Aorta (tissue), 5 donors: ENCODE results near the gene FFAR3. TPM values are rescaled to one million over a fixed set of nuclear protein-coding genes. Genes with fewer than 3 reads are reported as not detected.

Experiments used
- ATAC-seq: fragments of 200-7000 bp; cut with Tn5 transposase; one replicate; pipeline ENCODE4 v1.9.1; 2022; ENCODE audit warnings: moderate library complexity; ENCODE audit not compliant: low FRiP score
- DNase-seq, 2 donors: peaks; one replicate each; pipeline ENCODE4 v3.0.0-alpha.2; 2020
- H3K27ac ChIP-seq, 2 donors: one replicate each; pipeline ENCODE4 v1.5.1; 2013; ENCODE audit warnings: low read length in 2 of 2, mild to moderate bottlenecking in 2 of 2, moderate library complexity in 2 of 2, control low read depth in 1 of 2, inconsistent platforms in 1 of 2, low read depth in 1 of 2
- H3K27me3 ChIP-seq, 2 donors: one replicate each; pipeline ENCODE4 v1.6.1; 2013; ENCODE audit warnings: control low read depth in 1 of 2, low read length in 1 of 2, mild to moderate bottlenecking in 1 of 2, moderate library complexity in 1 of 2; ENCODE audit not compliant: insufficient read depth in 2 of 2, control insufficient read depth in 1 of 2
- H3K36me3 ChIP-seq, 2 donors: one replicate each; pipeline ENCODE4 v1.6.1; 2013; ENCODE audit warnings: control low read depth in 1 of 2, low read length in 1 of 2, mild to moderate bottlenecking in 1 of 2; ENCODE audit not compliant: insufficient read depth in 2 of 2, control insufficient read depth in 1 of 2
- H3K4me1 ChIP-seq, 2 donors: one replicate each; pipeline ENCODE4 v1.6.1; 2013; ENCODE audit warnings: low read length in 2 of 2, control low read depth in 1 of 2, mild to moderate bottlenecking in 1 of 2, moderate library complexity in 1 of 2; ENCODE audit not compliant: insufficient read depth in 2 of 2, control insufficient read depth in 1 of 2
- H3K4me3 ChIP-seq, 2 donors: one replicate each; pipeline ENCODE4 v1.5.1; 2013; ENCODE audit warnings: low read length in 2 of 2, control low read depth in 1 of 2, mild to moderate bottlenecking in 1 of 2
- H3K9me3 ChIP-seq: one replicate; pipeline ENCODE4 v1.6.1; 2013; ENCODE audit warnings: mild to moderate bottlenecking, low read length; ENCODE audit not compliant: control insufficient read depth
- WGBS, 2 donors: extraction: QIAGEN DNeasy Blood & Tissue Kit; methylation state at CpG; one replicate each; pipeline ENCODE4 v1.1.7; 2013; 5-methylcytosine and 5-hydroxymethylcytosine counted together
- intact Hi-C, 2 donors: fragments of 100-400 bp; cut with DNase I; formaldehyde crosslinking; loops; one replicate each; pipeline versions ENCODE4 v1.14.2 to v1.15.0; 2022
- polyA plus RNA-seq, 2 donors: library from polyadenylated mRNA; stranded (reverse); fragments of 200-250 nt; gene quantifications; one replicate each; pipeline ENCODE4 v1.2.3, GENCODE V29; 2013
- total RNA-seq, 2 donors: library from RNA; stranded (reverse); fragmentation: NEBNext Ultra II Directional; extraction: Animal tissue kit (Norgen Biotek cat#: 25700); gene quantifications; one replicate each; pipeline ENCODE4 v1.2.1, GENCODE V29; 2021
- donor health status: healthy with polysubstance abuse.
- donor health status: Bipolar disorder and iron deficiency.
- donor health status: DM: no; HTN: no; CAD: no.
- donor health status: DM: no; HTN: no; CAD: no.
- donor health status: DM: yes; HTN: yes; CAD: no.

The FFAR3 gene
- total and polyA plus RNA-seq, 4 donors = 0.32 to 0.39 TPM; not detected in 2

- no peaks in the 10 kb centered on the region for H3K36me3 ChIP-seq
- H3K4me3 ChIP-seq = no peak overlapping the region
- no peaks in the 10 kb centered on the region for H3K4me1 ChIP-seq
- WGBS, 2 donors = 67 to 75% methylated on average over 4 of the region's 4 CpGs
- no peaks in the 10 kb centered on the region for H3K27me3 ChIP-seq
- DNase-seq = no peak
- no peak overlapping the region for H3K27ac ChIP-seq
- H3K9me3 ChIP-seq = no peaks in the 10 kb centered on the region
- ATAC-seq = no peak
- intact Hi-C loops = no loop called here
Measured at GRCh38 chr19:35327642-35328041, 30.6 kb upstream of the FFAR3 start.

GRCh38 chr19:35328851-35329285 is 29.4 kb upstream of the FFAR3 start, which contains the start of gene CD22:
CD22 (plus strand) TSS chr19:35329187; CDS start chr19:35332041, 2,854 bp downstream.
- no peak for DNase-seq
- no peaks in the 10 kb centered on the region for H3K9me3 ChIP-seq
- no peak within 1 kb of the TSS for H3K4me3 ChIP-seq
- 75 to 76% methylated on average over 12 of the region's 12 CpGs for WGBS, 2 donors
- H3K27me3 ChIP-seq = no peaks in the 10 kb centered on the region
- ATAC-seq = no peak
- H3K36me3 ChIP-seq = no peaks in the 10 kb centered on the region
- H3K4me1 ChIP-seq = no peaks in the 10 kb centered on the region
- intact Hi-C loops = no loop called here
- no peak within 1 kb of the TSS for H3K27ac ChIP-seq

- DNase-seq (no peak), ATAC-seq (no peak)
- H3K27me3 ChIP-seq = no peaks in the 10 kb centered on the region
- H3K4me1 ChIP-seq = no peaks in the 10 kb centered on the region
- H3K4me3 ChIP-seq = no peak overlapping the region
- intact Hi-C loops = no loop called here
- no peaks in the 10 kb centered on the region for H3K36me3 ChIP-seq
- no peaks in the 10 kb centered on the region for H3K9me3 ChIP-seq
- no peak overlapping the region for H3K27ac ChIP-seq
- 76% methylated on average over 4 of the region's 4 CpGs for WGBS, 2 donors
Measured at GRCh38 chr19:35329323-35329722, 28.9 kb upstream of the FFAR3 start.

- DNase-seq (no peak), ATAC-seq (no peak)
- WGBS, 2 donors = 60 to 67% methylated on average over 7 of the region's 7 CpGs
- intact Hi-C loops = no loop called here
- no peak overlapping the region for H3K27ac ChIP-seq
- no peaks in the 10 kb centered on the region for H3K36me3 ChIP-seq
- no peak overlapping the region for H3K4me3 ChIP-seq
- H3K27me3 ChIP-seq = no peaks in the 10 kb centered on the region
- no peaks in the 10 kb centered on the region for H3K4me1 ChIP-seq
- no peaks in the 10 kb centered on the region for H3K9me3 ChIP-seq
Measured at GRCh38 chr19:35330475-35330874, 27.8 kb upstream of the FFAR3 start.

GRCh38 chr19:35331551-35332214 is 26.6 kb upstream of the FFAR3 start:
- WGBS, 2 donors = 79 to 80% methylated on average over 14 of the region's 14 CpGs
- Histone ChIP-seq H3K27ac (no peak overlapping the region), H3K4me3 (no peak overlapping the region), H3K27me3 (no peaks in the 10 kb centered on the region), H3K36me3 (no peaks in the 10 kb centered on the region), H3K4me1 (no peaks in the 10 kb centered on the region), H3K9me3 (no peaks in the 10 kb centered on the region)
- no peak for ATAC-seq
- intact Hi-C loops = no loop called here
- no peak for DNase-seq

GRCh38 chr19:35332817-35333216 is 25.4 kb upstream of the FFAR3 start:
- intact Hi-C loops = no loop called here
- Histone ChIP-seq H3K9me3 (no peaks in the 10 kb centered on the region), H3K4me3 (no peak overlapping the region), H3K27me3 (no peaks in the 10 kb centered on the region), H3K4me1 (no peaks in the 10 kb centered on the region), H3K27ac (no peak overlapping the region), H3K36me3 (no peaks in the 10 kb centered on the region)
- DNase-seq (no peak), ATAC-seq (no peak)
- WGBS, 2 donors = 38 to 42% methylated on average over 12 of the region's 12 CpGs

GRCh38 chr19:35334144-35334753 is 24.0 kb upstream of the FFAR3 start:
- Histone ChIP-seq H3K4me3 (no peak overlapping the region), H3K36me3 (no peaks in the 10 kb centered on the region), H3K27ac (no peak overlapping the region), H3K27me3 (no peaks in the 10 kb centered on the region), H3K9me3 (no peaks in the 10 kb centered on the region), H3K4me1 (no peaks in the 10 kb centered on the region)
- DNase-seq = no peak
- intact Hi-C loops = no loop called here
- no peak for ATAC-seq
- 76 to 81% methylated on average over 10 of the region's 10 CpGs for WGBS, 2 donors

GRCh38 chr19:35336166-35336955 is 21.9 kb upstream of the FFAR3 start:
- intact Hi-C loops = no loop called here
- WGBS, 2 donors = 83 to 85% methylated on average over 21 of the region's 21 CpGs
- no peaks in the 10 kb centered on the region for H3K27me3 ChIP-seq

More at GRCh38 chr19:35336166-35336955, 21.9 kb upstream of the FFAR3 start:
- H3K27ac ChIP-seq = no peak overlapping the region
- H3K9me3 ChIP-seq = no peaks in the 10 kb centered on the region
- no peaks in the 10 kb centered on the region for H3K36me3 ChIP-seq
- DNase-seq (peak in 1 of 2 donors; percentile 6), ATAC-seq (peak; percentile 11)
- no peaks in the 10 kb centered on the region for H3K4me1 ChIP-seq
- H3K4me3 ChIP-seq = no peak overlapping the region
